Astrocyte (in vitro differentiated cells and primary cell): ENCODE measurements around the gene ENTPD2. TPM values are rescaled to one million over a fixed set of nuclear protein-coding genes. Genes with fewer than 3 reads are reported as not detected.

Source experiments
- DNase-seq: peaks from one replicate; pipeline ENCODE4 v3.0.0-alpha.2; 2010; ENCODE audit warnings: low read depth
- FAIRE-seq: peaks from 2 replicates; lab custom pipeline; 2011; peaks lifted over from hg19 to GRCh38; lab: Jason Lieb, UNC
- H2AFZ ChIP-seq: 2 replicates; pipeline ENCODE4 v1.6.0; 2012; ENCODE audit warnings: low read depth, low read length, inconsistent platforms
- H3K27ac ChIP-seq: 2 replicates; pipeline ENCODE4 v1.5.1; 2011; ENCODE audit warnings: low read depth, low read length, inconsistent platforms
- H3K27me3 ChIP-seq: 2 replicates; pipeline ENCODE4 v1.6.0; 2011; ENCODE audit warnings: low read length, inconsistent platforms; ENCODE audit not compliant: insufficient read depth
- H3K36me3 ChIP-seq: 2 replicates; pipeline ENCODE4 v1.5.1; 2011; ENCODE audit warnings: low read length, inconsistent platforms; ENCODE audit not compliant: insufficient read depth
- H3K4me1 ChIP-seq: 2 replicates; pipeline ENCODE4 v1.5.1; 2011; ENCODE audit warnings: low read length, inconsistent platforms; ENCODE audit not compliant: insufficient read depth
- H3K4me2 ChIP-seq: 2 replicates; pipeline ENCODE4 v1.6.0; 2012; ENCODE audit warnings: low read length, inconsistent platforms
- H3K4me3 ChIP-seq: 2 replicates; pipeline ENCODE4 v1.5.1; 2011; ENCODE audit warnings: low read depth, mild to moderate bottlenecking, low read length, inconsistent platforms; ENCODE audit not compliant: insufficient read depth
- H3K79me2 ChIP-seq: 2 replicates; pipeline ENCODE4 v1.6.0; 2012; ENCODE audit warnings: mild to moderate bottlenecking, low read length, inconsistent platforms; ENCODE audit not compliant: insufficient read depth
- H3K9ac ChIP-seq: 2 replicates; pipeline ENCODE4 v1.6.0; 2012; ENCODE audit warnings: mild to moderate bottlenecking, low read length, inconsistent platforms
- H3K9me3 ChIP-seq: 2 replicates; pipeline ENCODE4 v1.5.1; 2012; ENCODE audit warnings: low read depth, mild to moderate bottlenecking, low read length, inconsistent platforms; ENCODE audit not compliant: insufficient read depth
- H4K20me1 ChIP-seq: 2 replicates; pipeline ENCODE4 v1.6.0; 2012; ENCODE audit warnings: low read length, inconsistent platforms; ENCODE audit not compliant: insufficient read depth
- H3K27ac Mint-ChIP-seq: one replicate; pipeline ENCODE4 v1.8.0; 2021; ENCODE audit warnings: mild to moderate bottlenecking, mixed read lengths; ENCODE audit not compliant: unreplicated experiment
- H3K27me3 Mint-ChIP-seq: one replicate; pipeline ENCODE4 v1.8.0; 2021; ENCODE audit warnings: low read depth, mixed read lengths; ENCODE audit not compliant: unreplicated experiment
- H3K36me3 Mint-ChIP-seq: one replicate; pipeline ENCODE4 v1.8.0; 2021; ENCODE audit warnings: low read depth, mixed read lengths; ENCODE audit not compliant: unreplicated experiment
- H3K4me1 Mint-ChIP-seq: one replicate; pipeline ENCODE4 v1.8.0; 2021; ENCODE audit warnings: low read depth, mixed read lengths; ENCODE audit not compliant: unreplicated experiment
- H3K4me3 Mint-ChIP-seq: one replicate; pipeline ENCODE4 v1.8.0; 2021; ENCODE audit warnings: mild to moderate bottlenecking, moderate library complexity, mixed read lengths; ENCODE audit not compliant: unreplicated experiment
- H3K9me3 Mint-ChIP-seq: one replicate; pipeline ENCODE4 v1.8.0; 2021; ENCODE audit warnings: mild to moderate bottlenecking, mixed read lengths; ENCODE audit not compliant: unreplicated experiment
- EZH2 ChIP-seq: IDR thresholded peaks from 2 replicates; pipeline ENCODE4 v1.6.1; 2012; ENCODE audit warnings: mild to moderate bottlenecking, low read length, inconsistent platforms; ENCODE audit not compliant: insufficient read depth
- total RNA-seq: library from RNA; stranded (reverse); gene quantifications from 2 replicates; pipeline ENCODE4 v1.2.1, GENCODE V29; 2021
- TF ChIP-seq, protein P1 (sequence below): IDR thresholded peaks from 2 replicates; pipeline ENCODE4 v1.5.1; 2011; ENCODE audit warnings: low read depth, mild to moderate bottlenecking, inconsistent platforms, low read length, moderate library complexity; ENCODE audit not compliant: insufficient read depth

The ENTPD2 gene
- total RNA-seq, 1 donor from 2014 or later, result 0.14 TPM

DNA sequence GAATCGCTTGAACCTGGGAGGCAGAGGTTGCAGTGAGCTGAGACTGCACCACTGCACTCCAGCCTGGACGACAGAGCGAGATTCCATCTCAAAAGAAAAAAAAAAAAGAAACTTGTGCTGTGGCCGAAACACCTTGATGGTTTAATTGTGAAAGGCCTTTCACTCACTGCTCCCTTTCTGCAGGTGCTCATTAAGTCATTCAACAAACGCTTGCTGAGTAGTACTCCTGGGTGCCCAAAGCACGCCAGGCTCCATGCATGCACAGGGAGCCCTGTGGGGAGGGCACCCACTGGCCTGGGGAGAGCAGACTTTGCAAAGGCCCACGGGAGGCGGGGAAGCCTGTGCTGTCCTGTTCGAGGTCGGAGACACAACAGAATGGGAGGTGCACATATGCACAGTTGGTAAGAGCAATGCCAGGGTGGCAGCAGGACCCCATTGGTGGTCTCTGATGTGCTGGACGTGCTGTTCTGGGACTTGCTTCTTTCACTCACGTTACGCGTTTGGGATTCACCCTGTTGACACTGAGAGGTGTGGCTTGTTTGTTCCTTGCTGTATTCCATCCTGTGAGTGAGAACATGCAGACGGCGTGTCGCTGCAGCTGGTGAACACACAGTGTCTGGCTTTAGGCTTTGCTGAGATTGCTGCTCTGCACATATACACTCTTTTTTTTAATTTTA lies 3.0 kb upstream of the ENTPD2 start:
- H3K4me2 ChIP-seq, result no peak overlapping the region

GRCh38 chr9:137055385-137056364 lies 1.8 kb upstream of the ENTPD2 start:
- Histone ChIP-seq H3K27ac (no peak overlapping the region), H3K27me3 (peaks cover 14% of the 10 kb centered on the region), H3K4me1 (peaks cover 5% of the 10 kb centered on the region), H4K20me1 (no peaks in the 10 kb centered on the region), H3K9ac (no peak overlapping the region), H3K79me2 (no peaks in the 10 kb centered on the region), H3K4me3 (no peak overlapping the region), H2AFZ (peak overlapping the region; percentile 66), H3K36me3 (no peaks in the 10 kb centered on the region), H3K4me2 (peak overlapping the region; percentile 44), H3K9me3 (no peaks in the 10 kb centered on the region)
- no peak for FAIRE-seq
- Mint-ChIP-seq H3K36me3 (no peaks in the 10 kb centered on the region), H3K4me1 (no peaks in the 10 kb centered on the region), H3K27ac (no peak overlapping the region), H3K4me3 (no peak overlapping the region), H3K9me3 (no peaks in the 10 kb centered on the region), H3K27me3 (peaks cover 42% of the 10 kb centered on the region)
- TF ChIP-seq EZH2, result no peak
- TF ChIP-seq, protein P1, sequence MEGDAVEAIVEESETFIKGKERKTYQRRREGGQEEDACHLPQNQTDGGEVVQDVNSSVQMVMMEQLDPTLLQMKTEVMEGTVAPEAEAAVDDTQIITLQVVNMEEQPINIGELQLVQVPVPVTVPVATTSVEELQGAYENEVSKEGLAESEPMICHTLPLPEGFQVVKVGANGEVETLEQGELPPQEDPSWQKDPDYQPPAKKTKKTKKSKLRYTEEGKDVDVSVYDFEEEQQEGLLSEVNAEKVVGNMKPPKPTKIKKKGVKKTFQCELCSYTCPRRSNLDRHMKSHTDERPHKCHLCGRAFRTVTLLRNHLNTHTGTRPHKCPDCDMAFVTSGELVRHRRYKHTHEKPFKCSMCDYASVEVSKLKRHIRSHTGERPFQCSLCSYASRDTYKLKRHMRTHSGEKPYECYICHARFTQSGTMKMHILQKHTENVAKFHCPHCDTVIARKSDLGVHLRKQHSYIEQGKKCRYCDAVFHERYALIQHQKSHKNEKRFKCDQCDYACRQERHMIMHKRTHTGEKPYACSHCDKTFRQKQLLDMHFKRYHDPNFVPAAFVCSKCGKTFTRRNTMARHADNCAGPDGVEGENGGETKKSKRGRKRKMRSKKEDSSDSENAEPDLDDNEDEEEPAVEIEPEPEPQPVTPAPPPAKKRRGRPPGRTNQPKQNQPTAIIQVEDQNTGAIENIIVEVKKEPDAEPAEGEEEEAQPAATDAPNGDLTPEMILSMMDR, result no peak
- peak; percentile 66 for DNase-seq

More for the DNA sequence above, 3.0 kb upstream of the ENTPD2 start:
- H3K27ac ChIP-seq, result no peak overlapping the region
- no peaks in the 10 kb centered on the region for H4K20me1 ChIP-seq
- peaks cover 40% of the 10 kb centered on the region for H3K27me3 Mint-ChIP-seq
- no peaks in the 10 kb centered on the region for H3K4me1 Mint-ChIP-seq
- peaks cover 14% of the 10 kb centered on the region for H3K27me3 ChIP-seq
- H3K9ac ChIP-seq, result no peak overlapping the region
- H3K4me3 Mint-ChIP-seq, result no peak overlapping the region
- no peak overlapping the region for H3K27ac Mint-ChIP-seq
- no peaks in the 10 kb centered on the region for H3K36me3 ChIP-seq
- H3K9me3 ChIP-seq, result no peaks in the 10 kb centered on the region
- TF ChIP-seq EZH2, result no peak
- TF ChIP-seq, protein P1, result no peak
- no peaks in the 10 kb centered on the region for H3K9me3 Mint-ChIP-seq
- FAIRE-seq, result no peak
- no peaks in the 10 kb centered on the region for H3K36me3 Mint-ChIP-seq
- H3K79me2 ChIP-seq, result no peaks in the 10 kb centered on the region
- no peak overlapping the region for H3K4me3 ChIP-seq
- H3K4me1 ChIP-seq, result peaks cover 5% of the 10 kb centered on the region
- H2AFZ ChIP-seq, result no peak overlapping the region
- no peak for DNase-seq
